NCI-H510A (cell line): ENCODE results near the gene OR51A2.
"Not testable (repeated sequence)": the region's sequence is repeated elsewhere in the genome, so short reads cannot be mapped to it uniquely, and the experiment has no call there.

Experiments
- DNase-seq: peaks from one replicate; lab custom pipeline; 2025; lab: John Stamatoyannopoulos, UW

Gene OR51A2

DNA sequence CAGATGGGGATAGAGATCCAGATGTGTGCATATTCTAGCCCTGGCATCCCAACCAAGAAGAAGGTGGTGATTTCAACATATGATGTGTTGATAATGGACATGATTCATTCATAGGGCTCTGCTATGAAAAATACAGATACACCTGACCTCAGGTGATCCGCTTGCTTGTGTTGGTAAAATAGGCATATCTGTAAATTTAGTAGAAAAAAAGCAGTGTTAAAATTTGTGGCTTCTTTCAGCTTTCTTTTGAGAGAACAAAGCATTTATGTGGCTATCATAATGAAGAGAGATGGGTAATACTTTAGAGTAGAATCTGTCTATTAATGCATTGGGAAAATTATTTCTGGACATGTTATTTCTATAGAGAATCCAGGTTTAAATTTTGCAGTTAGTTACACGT, at the start of gene OR51A2:
TSS of gene OR51A2 (minus strand) at position 101 of the 400 bp plus-strand sequence. CDS start at position 101, 0 bp downstream.
- not testable (repeated sequence) for DNase-seq

DNA sequence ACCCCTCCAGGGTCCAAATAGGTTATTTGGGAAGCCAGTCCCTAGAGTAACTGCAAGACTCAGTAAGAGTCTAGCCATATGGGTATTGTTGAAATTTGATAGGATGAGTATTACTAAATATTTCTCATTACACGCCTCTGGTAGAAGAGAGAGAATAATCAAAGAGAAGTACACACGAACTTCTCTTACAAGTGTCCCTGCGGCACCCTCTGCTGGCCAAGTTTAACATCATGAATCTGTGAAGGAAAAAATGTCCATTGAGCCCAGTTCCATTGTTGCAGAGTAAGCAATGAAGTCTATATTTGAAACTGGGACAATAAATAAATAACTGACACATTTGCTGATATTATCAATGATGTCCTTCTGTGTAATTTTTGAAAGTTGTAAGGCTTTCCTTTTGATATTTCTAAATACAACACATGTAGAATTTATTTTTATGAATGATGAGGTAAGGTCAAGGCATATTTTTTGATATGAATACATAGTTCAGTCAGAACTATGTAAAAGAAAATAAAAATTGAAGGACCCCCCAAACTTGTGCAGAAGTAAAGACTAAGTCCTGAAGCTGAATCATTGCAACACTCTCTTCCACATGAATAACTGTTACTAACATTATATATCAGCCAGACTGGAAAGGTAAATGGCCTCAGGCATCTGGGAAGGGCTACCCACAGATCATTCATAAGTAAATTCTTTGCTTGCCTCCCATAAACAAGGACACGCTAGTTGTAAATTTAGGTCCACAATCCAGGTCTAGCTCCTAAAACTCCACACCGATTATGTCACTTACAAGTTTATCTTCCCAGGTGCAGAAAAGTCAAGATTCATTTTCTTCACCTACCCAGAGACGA, 49.1 kb upstream of the OR51A2 start:
- DNase-seq: peak; percentile 37

DNA sequence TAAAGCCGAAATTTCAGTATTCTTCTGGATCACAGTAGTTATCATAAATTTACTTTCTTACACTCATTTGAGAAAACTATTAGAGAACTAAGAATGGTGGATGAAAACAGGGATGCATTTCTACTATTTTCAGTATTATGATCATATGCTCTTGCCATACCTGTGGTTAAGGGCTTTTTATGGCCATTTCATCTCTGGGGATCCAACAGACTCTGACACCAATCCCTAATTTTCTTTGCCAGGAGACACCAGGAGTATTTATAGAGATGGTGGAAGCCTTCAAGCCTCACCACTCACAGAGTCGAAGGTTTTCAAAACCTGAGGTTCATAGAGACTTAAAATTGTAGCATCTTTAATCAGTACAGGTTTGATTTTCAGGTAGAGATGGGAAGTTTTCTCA, 39.0 kb upstream of the OR51A2 start, which contains the start of gene OR51L1:
TSS of gene OR51L1 (plus strand) at position 301 of the 400 bp plus-strand sequence. CDS start 4,132 bp downstream, outside the sequence.
- no peak for DNase-seq

GRCh38 chr11:4991060-4991459, 35.5 kb upstream of the OR51A2 start:
- no peak for DNase-seq

GRCh38 chr11:4983841-4984240, 28.3 kb upstream of the OR51A2 start:
- no peak for DNase-seq

- DNase-seq: no peak
Observed at GRCh38 chr11:4982678-4983077, 27.2 kb upstream of the OR51A2 start.

DNA sequence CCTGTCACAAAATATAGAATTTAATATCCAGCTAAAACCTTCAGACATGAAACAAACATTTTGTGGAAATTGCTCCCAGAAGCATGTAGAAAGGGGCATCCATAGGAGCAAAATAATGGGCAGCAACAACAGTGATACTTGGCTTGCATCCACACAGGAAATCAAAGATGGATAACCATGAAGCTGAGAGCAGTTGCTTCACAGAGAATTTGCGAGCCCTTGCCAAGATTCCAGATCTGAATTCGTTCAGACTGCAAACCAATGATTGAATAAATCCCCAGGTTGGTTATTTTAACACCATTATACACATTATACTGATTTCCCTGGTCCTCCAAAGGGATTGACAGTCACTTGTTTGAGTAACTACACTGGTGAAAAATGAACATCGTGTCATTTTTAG, 23.5 kb upstream of the OR51A2 start:
- no peak for DNase-seq

- no peak for DNase-seq
Observed at GRCh38 chr11:4975436-4975835, 19.9 kb upstream of the OR51A2 start.

DNA sequence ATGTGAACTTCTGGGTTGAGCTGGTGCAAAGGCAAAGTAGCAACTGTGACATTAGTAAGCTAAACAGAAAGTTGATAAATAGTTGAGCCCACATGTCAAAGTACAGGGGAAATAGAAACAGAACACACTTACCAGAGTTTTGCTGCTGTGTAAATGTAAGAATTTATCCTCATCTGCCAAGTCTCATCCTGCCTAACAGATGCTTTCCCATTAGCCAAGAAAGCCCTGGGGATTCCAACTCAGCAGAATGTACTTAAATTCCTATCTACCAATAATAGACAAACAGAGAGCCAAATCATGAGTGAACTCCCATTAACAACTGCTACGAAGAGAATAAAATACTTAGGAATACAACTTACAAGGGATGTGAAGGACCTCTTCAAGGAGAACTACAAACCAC, 7.3 kb upstream of the OR51A2 start:
- DNase-seq: no peak

DNA sequence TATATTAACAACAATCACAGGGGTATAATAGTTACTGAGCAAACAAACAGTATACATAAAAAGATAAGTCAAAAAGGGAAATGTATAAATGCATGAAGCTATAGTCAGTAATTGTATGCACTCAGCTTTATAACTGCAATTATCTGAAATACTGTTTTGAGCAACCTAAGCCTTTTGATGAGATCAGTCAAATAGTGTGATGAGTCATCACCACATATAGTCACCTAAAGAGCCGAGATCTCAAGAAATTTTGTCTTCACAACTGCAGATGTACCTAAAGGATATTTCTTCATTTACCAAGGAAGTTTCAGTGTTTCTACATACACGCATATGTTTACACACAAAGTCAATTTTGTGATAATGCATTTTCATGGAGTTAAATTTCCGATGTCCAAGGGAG, 5.4 kb upstream of the OR51A2 start:
- DNase-seq: no peak

DNA sequence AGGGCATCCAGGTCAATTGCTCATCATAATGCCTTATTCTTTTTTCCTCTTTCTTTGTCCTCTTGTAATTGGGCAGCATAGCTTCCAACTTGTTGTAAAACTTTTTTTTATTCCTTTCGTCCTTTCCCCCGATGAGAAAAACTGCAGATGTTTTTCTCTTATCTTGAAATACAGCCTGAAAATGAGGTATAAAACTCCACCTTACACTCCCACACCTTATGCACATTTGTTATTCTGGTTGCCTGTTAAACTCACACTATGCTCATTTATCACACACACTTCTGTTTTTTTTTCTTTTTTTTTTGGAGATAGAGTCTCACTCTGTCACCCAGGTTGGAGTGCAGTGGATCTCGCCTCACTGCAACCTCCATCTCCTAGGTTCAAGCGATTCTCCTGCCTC, 1.9 kb upstream of the OR51A2 start:
- DNase-seq: no peak

GRCh38 chr11:4947505-4947904, 8.0 kb downstream of the OR51A2 start, which contains the start of gene OR51A4:
Gene OR51A4 (minus strand): TSS chr11:4947605. CDS start chr11:4947100, 505 bp downstream.
- no peak for DNase-seq

DNA sequence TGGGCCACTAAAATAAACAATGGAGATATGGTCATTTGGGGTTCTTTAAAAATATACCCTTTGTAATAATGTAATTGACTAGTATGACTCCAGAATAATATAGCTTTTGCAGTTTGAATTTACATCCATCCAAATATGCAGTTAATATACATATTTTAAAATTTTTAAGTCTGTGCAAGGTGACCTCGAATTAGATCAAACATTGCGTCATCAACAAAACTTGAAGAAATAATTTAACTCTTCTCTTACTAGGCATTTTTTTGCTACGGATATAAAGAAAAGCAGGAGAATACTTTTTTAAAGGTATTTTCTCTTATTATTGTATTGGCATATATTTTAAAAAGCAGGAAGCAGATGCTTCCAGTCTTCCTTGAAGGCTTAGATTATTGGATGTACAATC, 18.8 kb downstream of the OR51A2 start:
- no peak for DNase-seq

DNA sequence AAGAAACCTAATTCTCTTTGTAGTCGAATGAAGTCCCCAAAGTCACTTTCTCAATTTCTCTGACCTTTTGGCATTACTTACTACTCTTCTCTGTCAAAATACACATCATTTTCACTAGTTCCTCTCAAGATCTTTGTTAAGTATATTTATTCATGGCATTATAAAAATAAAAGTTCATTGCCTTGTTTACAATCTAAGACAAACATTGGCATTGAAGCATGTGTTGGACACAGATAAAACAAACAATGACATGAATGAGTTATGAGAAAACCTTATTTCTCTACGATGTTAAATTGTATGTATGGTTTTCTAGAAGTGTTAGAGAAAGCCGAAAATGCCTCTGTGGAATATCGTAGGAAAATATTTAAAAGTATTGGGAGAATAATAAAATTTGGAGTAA, 22.8 kb downstream of the OR51A2 start:
- DNase-seq: no peak

DNA sequence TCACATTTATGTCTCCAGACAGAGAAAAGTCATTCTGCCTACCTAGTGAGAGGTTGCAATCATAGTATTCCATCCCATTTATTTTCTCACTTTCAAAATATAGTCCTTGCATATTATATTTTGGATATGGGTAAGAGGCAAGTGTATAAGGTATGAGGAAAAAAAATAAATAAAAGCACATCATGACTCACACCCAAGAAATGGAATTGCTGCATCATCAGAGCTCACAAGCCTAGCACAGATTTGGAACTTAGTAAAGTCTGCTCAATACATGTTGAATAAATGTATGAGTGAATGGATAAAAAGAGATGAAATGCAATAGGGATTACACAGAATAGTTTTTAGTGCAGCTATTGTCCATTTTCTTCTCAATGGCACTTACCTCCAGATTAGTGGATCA, 28.9 kb downstream of the OR51A2 start:
- DNase-seq: no peak

- no peak for DNase-seq
Observed at GRCh38 chr11:4924239-4924638, 31.3 kb downstream of the OR51A2 start, which contains the start of gene OR51G1. Gene OR51G1 (minus strand): TSS chr11:4924339. CDS start chr11:4924339, 0 bp downstream.

GRCh38 chr11:4922304-4922703, 33.2 kb downstream of the OR51A2 start:
- DNase-seq: no peak

DNA sequence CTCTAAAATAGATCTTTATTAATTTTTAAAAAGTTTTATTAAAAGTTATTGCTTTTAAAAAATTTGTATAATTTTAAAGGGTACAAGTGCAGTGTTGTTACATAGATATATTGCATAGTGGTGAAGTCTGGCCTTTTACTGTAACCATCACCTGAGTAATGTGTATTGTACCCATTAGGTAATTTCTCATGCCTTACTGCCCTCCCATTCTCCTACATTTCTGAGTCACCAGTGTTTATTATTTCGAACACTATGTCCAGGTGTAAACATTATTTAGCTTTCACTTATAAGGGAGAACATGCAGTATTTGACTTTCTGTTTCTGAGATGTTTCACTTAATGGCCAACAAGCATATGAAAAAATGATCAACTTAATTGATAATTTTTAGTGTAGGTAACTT, 33.7 kb downstream of the OR51A2 start:
- no peak for DNase-seq

- DNase-seq: no peak
Observed at GRCh38 chr11:4919250-4919649, 36.3 kb downstream of the OR51A2 start, which contains the start of gene OR51G2. Gene OR51G2 (minus strand): TSS chr11:4919350. CDS start chr11:4915663, 3,687 bp downstream.

DNA sequence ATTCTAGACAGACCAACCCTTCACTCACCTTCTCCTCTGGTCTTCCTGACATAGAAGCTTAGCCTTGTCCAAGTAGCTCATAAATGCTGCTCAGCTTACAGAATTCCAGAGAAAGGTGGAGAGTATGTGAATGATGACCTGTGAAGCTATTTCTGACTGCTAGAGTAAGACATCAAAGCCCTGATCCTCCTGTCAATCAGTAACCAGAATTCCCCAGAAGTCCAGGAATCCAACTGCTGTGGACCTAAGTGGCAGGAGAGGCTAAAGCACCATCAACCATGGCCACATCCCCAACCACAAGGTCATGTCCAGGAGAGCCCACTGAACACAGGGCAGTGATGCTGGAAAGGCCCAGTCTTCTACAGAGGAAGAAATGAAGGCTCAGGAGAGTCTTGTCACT, 38.9 kb downstream of the OR51A2 start:
- no peak for DNase-seq
